Stimulated activated CD8-positive, alpha-beta memory T cell treated with anti-CD3 and anti-CD28 coated beads, Interleukin-7, amount 100 ng/mL, for 1 hour (primary cell): Measurements from ENCODE around the gene NOS1AP.
"Not testable (repeated sequence)": the region's sequence is repeated elsewhere in the genome, so short reads cannot be mapped to it uniquely, and the experiment has no call there.

ENCODE experiments used
- DNase-seq, 2 donors: peaks; one replicate each; pipeline ENCODE4 v3.0.0-alpha.2; 2020; ENCODE audit warnings: low read depth in 2 of 2

Gene NOS1AP

GRCh38 chr1:162193815-162194214 lies 124.3 kb downstream of the NOS1AP start:
- DNase-seq = no peak

GRCh38 chr1:162195567-162195966 lies 126.1 kb downstream of the NOS1AP start:
- DNase-seq = no peak

DNA sequence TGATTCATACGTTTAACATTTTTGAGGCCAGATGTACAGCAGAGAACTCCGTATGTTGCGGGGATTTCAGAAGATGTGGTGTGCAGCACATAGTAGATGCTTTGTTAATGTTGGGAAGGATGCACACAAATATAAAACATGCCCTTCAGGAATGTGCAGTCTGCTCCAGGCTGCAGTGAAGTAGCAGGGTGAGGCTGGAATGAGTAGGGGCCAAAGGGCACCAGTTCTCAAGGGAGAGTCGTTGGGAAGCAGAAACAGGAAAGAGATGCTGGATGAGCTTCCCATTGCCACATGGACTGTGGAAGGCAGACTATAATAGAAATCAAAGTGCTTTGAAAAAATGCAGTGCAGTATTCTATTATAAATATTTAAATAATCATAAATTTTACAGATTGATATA lies 126.9 kb downstream of the NOS1AP start:
- no peak for DNase-seq

GRCh38 chr1:162197041-162197531 lies 127.6 kb downstream of the NOS1AP start:
- DNase-seq = no peak

DNA sequence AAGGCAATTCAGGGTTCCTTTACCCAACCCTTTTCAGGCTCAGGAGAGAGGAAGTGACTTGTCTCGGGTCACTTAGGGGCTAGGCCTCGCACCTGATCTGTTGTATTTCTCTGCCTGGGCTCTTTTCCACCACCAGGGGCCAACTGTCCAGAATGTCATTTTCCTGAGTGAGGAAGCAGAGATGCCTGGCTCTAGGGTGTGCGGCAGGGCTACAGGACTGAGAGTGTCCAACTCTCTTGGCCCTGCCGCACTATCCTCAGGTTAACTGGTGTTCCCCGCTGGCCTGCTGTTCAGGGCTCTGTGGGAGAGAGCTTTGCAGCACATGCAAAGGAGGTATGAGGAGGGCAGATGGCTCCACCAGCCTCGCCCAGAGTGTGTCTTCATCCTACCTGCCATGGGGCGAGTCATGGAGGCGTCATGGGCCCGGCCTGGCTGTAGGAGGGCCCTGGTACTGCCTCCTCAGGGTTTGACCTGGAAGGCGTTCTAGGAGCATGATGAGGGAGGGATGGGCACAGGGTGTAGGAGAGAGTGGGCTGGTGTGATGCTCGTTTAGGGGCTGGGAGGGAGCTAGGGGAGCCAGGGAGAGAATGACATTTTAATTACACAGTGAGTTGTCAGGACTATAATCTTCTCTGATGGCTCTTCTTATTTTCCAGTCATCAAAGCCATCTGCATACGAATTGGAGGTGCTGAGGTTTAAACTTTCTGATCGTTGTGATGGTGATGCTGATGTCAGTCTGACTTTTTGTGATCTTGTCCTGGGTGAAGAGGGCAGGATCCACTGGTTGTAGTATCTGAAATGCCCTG lies 128.3 kb downstream of the NOS1AP start:
- no peak for DNase-seq

DNA sequence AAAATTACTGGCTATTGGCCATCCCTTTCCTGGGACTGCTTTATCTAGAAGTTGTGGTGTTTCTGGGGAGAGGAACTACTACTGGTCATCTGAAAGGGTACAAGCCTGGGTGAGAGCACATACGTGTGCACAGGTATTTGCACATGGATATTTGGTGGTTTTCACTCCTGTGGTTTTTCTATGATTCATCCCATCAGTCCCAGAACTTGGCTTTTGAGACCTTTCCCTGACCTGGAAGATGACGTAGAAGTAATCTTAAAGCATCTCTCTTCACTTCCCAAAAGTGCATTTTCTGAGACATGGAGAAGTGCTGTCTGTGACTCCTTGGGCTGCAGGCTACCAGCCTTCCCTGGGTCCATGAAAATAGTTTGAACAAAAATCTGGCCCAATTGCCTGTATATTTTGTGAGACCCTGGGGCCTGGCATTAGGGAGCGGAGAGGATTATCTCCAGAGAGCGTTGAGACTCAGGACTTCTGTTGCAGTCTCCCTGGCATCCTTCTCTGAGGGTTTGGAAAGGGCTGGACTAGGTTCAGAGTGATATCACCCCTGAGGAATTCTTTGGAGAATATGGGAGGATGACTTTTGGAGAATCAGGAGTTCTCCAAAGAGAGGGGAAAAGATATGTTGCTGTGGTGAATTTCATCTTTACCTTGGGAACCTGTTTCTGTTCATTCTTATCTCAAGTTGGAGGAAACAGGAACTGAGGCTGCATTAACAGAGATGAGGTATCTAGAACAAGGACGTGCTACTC lies 130.8 kb downstream of the NOS1AP start:
- DNase-seq = no peak

- DNase-seq = not testable (repeated sequence)
Observed at GRCh38 chr1:162201062-162201461, 131.6 kb downstream of the NOS1AP start.

DNA sequence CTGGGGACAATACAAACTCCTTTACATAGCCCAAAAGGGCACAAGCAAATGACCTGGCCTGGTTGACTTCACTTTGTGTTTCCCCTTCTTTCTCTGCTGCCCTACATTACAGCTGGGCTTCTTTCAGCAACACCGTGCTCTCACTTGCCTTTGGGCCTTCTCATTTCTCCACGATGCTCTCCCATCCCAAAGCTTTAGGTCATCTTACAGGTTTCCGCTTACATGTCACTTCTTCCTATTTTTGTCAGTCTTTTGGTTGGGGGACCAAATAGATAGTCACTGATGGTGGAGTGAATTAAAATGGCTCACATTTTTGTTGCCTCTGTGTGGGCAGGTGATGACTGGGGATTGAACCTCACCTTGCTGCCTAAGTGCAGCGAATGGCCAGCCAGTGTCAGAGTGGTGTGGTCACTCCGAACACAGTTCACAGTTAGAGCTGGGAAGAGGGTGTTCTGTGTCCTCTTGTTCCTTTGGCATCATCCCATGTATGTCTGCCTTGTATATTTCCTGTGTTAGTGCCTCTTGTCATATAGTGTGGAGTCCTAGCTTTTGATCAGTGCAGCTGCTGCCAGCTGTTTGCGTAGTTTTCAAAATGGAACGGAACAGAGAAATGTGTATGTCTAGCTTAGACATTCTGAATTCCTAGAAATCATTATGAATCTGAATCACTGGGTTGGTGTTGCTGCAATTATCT lies 134.8 kb downstream of the NOS1AP start:
- no peak for DNase-seq

GRCh38 chr1:162204823-162205155 lies 135.3 kb downstream of the NOS1AP start:
- no peak for DNase-seq

- DNase-seq = no peak
Observed at GRCh38 chr1:162206300-162206699, 136.8 kb downstream of the NOS1AP start.

DNA sequence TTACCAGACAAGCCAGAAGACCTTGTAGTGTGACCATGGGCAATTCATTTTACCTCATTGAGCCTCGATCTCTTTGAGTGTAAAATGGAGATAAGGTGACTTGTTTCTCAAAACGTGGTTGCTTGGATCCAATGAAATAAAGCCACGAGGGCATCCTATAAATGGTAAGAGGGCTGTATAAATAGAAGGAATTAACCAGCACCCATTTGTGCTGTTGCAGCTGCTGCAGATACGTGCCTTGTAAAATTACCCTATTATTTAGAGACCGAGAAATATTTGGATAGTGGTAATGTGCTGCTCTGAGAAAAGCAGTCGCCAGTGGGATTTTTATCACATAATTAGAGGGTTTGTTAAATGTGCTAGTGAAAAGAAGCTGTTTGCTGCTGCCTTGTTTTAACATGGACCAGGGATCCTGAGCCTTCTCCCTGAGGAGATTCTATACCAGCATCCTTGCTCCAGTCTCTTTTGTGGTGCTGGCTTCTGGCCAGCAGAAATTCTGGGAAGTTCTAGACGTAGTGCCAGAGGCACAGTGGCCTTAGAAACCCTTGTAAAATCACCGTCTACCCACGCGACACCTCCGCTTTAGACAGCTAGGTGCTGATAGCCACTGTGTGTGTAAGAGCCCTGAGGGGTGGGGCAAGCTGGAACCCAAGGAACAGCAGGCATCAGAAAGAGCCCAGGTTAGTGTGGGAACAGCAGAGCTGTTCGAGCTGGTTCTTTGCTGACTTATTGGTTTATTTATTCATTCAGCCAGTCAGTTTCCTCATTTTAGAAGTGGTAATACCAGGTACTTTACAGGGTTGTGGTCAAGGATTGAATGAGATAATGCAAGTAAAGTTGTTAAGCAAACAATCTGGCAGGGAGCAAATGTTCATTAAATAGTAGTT lies 137.5 kb downstream of the NOS1AP start:
- no peak for DNase-seq

DNA sequence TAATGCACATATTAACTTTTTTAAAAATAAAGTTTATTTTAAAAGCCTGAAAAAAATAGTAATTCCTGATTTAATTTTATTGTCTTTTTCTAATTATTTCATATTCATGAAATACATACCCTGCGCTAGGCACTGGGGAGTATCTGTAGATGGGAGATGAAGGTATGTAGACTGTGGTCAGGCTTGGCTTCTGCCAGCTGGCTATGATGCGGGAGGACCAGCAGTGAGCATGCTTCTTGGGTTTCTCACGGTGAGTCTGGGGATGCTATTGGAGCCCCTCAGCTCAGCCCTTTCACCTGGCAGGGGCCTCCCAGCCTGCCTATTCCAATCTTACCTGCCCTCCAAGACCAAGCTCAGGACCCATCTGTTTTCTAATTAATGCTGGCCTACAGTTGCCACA lies 138.4 kb downstream of the NOS1AP start:
- DNase-seq = no peak

DNA sequence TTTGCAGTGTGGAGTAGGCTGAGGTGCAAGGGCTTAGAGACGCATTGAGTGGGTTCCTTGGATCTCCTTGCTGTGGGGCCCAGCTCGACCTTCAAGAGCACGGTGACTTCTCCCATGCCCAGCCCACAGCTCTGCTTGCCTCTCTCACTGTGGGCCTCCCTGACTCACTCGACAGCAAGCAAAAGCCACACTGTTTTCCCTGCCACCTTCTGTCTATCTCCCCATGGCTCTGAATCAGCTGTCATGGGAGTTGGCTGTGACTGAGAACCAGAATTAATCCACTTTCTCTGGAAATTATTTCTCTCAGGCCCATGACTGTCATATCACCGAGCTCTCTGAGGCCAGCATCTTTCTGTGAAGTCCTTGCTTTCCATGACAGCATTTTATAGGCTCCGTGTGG lies 140.7 kb downstream of the NOS1AP start:
- DNase-seq = no peak

DNA sequence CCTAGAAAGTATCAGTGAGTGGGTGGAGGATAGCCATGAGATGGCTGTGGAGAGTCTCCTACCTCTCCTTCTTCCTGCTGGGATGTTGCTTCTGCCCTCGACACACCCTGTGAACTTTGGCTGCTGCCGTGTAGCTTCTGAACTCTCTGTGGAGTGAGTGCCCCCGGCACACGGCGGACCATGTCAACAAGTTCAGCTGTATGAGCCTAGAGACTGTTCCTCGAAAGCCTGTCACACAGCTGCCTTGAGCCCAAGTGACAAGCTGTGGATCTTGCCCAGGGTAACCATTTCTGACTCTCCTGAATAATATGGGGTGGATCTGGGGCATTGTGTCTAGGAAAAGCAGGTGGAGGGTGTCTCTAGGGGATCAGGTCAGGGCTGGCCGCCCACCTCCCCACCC lies 143.2 kb downstream of the NOS1AP start:
- DNase-seq = no peak

- DNase-seq = no peak
Observed at GRCh38 chr1:162213281-162213912, 143.9 kb downstream of the NOS1AP start.

DNA sequence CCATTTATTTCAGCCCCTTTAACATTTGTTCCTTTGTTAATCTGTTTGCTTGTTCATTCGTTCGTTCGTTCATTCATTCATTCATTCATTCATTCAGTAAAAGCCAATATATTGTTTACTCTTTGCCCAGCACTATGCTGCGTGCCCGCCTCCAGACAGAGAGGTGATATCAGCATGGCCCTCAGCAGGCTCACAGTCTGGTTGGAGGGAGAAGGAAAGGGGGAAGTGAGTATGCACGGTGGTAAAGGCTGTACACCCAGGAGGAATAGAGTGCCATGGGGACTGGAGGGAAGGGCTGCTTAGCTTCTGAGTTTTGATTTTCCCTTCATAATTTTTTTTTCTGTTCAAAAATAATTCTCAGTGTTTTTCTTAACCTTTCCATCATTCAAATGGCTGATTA lies 144.7 kb downstream of the NOS1AP start:
- DNase-seq = no peak

GRCh38 chr1:162215902-162216301 lies 146.4 kb downstream of the NOS1AP start:
- no peak for DNase-seq

DNA sequence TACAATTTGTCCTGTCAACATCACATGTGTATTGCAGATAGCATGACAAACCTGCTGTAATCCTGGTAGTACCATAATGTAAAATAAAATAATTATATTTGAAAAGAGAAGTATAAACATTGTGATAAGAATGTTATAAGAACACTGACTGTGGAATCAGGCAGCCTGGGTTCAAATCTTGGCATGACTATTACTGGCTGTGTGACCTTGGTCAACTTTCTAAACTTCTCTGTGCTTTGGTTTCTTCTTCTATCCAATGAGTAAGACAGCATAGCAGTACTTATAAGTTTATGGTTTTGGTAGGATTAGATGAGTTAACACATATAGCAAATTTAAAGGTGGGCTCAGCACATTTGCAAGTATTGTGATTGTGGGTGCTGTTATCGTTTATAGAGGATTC lies 147.1 kb downstream of the NOS1AP start:
- DNase-seq = no peak

- DNase-seq = no peak
Observed at GRCh38 chr1:162217706-162218105, 148.2 kb downstream of the NOS1AP start.

- DNase-seq = no peak
Observed at GRCh38 chr1:162218546-162218945, 149.1 kb downstream of the NOS1AP start.

- DNase-seq = no peak
Observed at GRCh38 chr1:162218975-162219374, 149.5 kb downstream of the NOS1AP start.
